Right lobe of liver (tissue), 6 donors: ENCODE data around the gene SPAG4. TPM values are rescaled to one million over a fixed set of nuclear protein-coding genes. Genes with fewer than 3 reads are reported as not detected.

ENCODE experiments used
- ATAC-seq, 4 donors: fragments of 200-7000 bp; cut with Tn5 transposase; one replicate each; pipeline ENCODE4 v1.9.1; 2020; ENCODE audit warnings: mild to moderate bottlenecking in 4 of 4, moderate library complexity in 4 of 4
- DNase-seq, 3 donors: peaks; one replicate each; pipeline ENCODE4 v3.0.0-alpha.2; 2020
- H3K27ac ChIP-seq, 3 donors: fragments of 200-600 bp; one replicate each; pipeline ENCODE4 v1.8.0; 2022
- H3K27me3 ChIP-seq, 2 donors: fragments of 200-600 bp; one replicate each; pipeline ENCODE4 v1.8.0; 2022
- H3K36me3 ChIP-seq, 4 donors: fragments of 200-600 bp; sonication (generic) in 1 of 4; one replicate each; pipeline versions ENCODE4 v1.5.1 to v1.8.0; 2017 to 2022; ENCODE audit warnings: control low read depth in 1 of 4
- H3K4me1 ChIP-seq, 4 donors: fragments of 200-600 bp; sonication (generic) in 1 of 4; one replicate each; pipeline versions ENCODE4 v1.5.1 to v1.8.0; 2017 to 2022; ENCODE audit warnings: control low read depth in 1 of 4
- H3K4me3 ChIP-seq, 3 donors: fragments of 200-600 bp; one replicate each; pipeline ENCODE4 v1.8.0; 2022
- H3K9me3 ChIP-seq, 4 donors: fragments of 200-600 bp; sonication (generic) in 1 of 4; one replicate each; pipeline versions ENCODE4 v1.5.1 to v1.8.0; 2017 to 2022; ENCODE audit warnings: control low read depth in 1 of 4
- CTCF ChIP-seq, 4 donors: fragments of 200-600 bp in 3 of 4; fragments of 450-650 bp in 1 of 4; IDR thresholded peaks; one replicate each; pipeline versions ENCODE4 v1.5.1 to v1.8.0; 2016 to 2022; ENCODE audit warnings: antibody characterized with exemption in 4 of 4, mild to moderate bottlenecking in 2 of 4
- POLR2A ChIP-seq: fragments of 450-650 bp; IDR thresholded peaks from one replicate; pipeline ENCODE4 v1.6.1; 2017; ENCODE audit warnings: antibody characterized with exemption, mild to moderate bottlenecking
- WGBS: methylation state at CpG from one replicate; pipeline ENCODE4 v1.1.6; 2018; ENCODE audit warnings: low coverage, low lambda C conversion rate; ENCODE audit not compliant: insufficient coverage; ENCODE audit errors: missing lambda C conversion rate; 5-methylcytosine and 5-hydroxymethylcytosine counted together
- intact Hi-C, 2 donors: fragments of 100-400 bp; cut with DNase I; formaldehyde crosslinking; loops; one replicate each; pipeline versions ENCODE4 v1.11.2 to v1.14.1; 2022
- long read RNA-seq: library from polyadenylated mRNA; unstranded; transcript quantifications from one replicate; pipeline ENCODE4 v2.0.0, GENCODE V29; 2019
- total RNA-seq, 6 experiments: library from RNA; depleted of rRNA in 2 of 6; stranded (reverse); fragments of >200 nt in 2 of 6; fragmentation: NEBNext Ultra II Directional in 3 of 6; extraction: Animal tissue kit (Norgen Biotek cat#: 25700) in 3 of 6; gene quantifications; one replicate each; pipeline versions ENCODE4 v1.1.0 to v1.2.4, GENCODE V29; 2016 to 2023
- donor health status: DM: no; HTN: yes; CAD: no.
- donor health status: DM: no; HTN: no; CAD: no.
- donor health status: DM: no; HTN: no; CAD: no.
- donor health status: DM: no; HTN: yes; CAD: no.
- donor health status: DM: no; HTN: yes; CAD: no.

The SPAG4 gene
- 10 to 100 TPM in 1 of 6 experiments, 1 to 10 TPM in 5; 1.7 to 13.8 (median 3.6) TPM for total RNA-seq
- long read RNA-seq, partial matches to known transcripts: 2 of 2 reads
- long read RNA-seq, other reads (novel, unspliced or antisense): 0 of 2 reads

GRCh38 chr20:35615667-35616464, at the start of gene SPAG4:
Gene SPAG4 (plus strand): TSS chr20:35615829. CDS start chr20:35616004, 175 bp downstream.
- ATAC-seq (peak; percentile 84 to 95 (median 90)), DNase-seq (peak; percentile 100)
- Histone ChIP-seq H3K9me3 (no peaks in the 10 kb centered on the region), H3K27ac (peak within 1 kb of the TSS; percentile 64 to 92 (median 81)), H3K36me3 (no peaks in the 10 kb centered on the region), H3K27me3 (no peaks in the 10 kb centered on the region), H3K4me1 (peaks cover 0 to 32% (median 12%) of the 10 kb centered on the region in 4 donors), H3K4me3 (peak within 1 kb of the TSS; percentile 51 to 65 (median 58))
- intact Hi-C loops: no loop called here
- 2% methylated on average over 19 of the region's 68 CpGs for WGBS
- TF ChIP-seq POLR2A (peak; percentile 68), CTCF (IDR thresholded peaks at IDR 0.05) (no peak)

DNA sequence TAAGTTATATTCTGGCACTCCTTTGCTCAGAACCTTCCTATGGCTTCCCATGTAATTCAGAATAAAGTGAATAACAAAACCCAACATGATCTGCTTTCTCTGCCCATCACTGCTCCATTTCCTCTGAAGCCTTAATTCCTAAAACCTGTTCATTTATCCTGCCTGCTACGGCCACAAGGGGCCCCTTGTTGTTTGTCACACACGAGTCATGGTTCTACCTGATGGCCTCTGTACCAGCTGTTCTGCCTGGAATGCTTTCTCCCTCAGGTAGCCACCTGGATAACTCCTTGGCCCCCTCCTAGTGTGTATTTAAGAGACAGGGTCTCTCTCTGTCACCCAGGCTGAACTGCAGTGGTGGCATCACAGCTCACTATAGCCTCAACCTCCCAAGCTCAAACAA, 47.0 kb upstream of the SPAG4 start:
- H3K4me1 ChIP-seq: no peaks in the 10 kb centered on the region
- intact Hi-C loops: no loop called here
- ATAC-seq (peak in 3 of 4 donors; percentile 39 to 69 (median 49)), DNase-seq (peak in 1 of 3 donors; percentile 11)
- H3K36me3 ChIP-seq: no peaks in the 10 kb centered on the region
- no peaks in the 10 kb centered on the region for H3K27me3 ChIP-seq
- TF ChIP-seq CTCF (IDR thresholded peaks at IDR 0.05) (peak in 3 of 4 donors; percentile 15 to 17 (median 16)), POLR2A (no peak)
- 4% methylated on average over 2 of the region's 2 CpGs for WGBS
- no peak overlapping the region for H3K4me3 ChIP-seq
- no peak overlapping the region for H3K27ac ChIP-seq
- H3K9me3 ChIP-seq: no peaks in the 10 kb centered on the region

GRCh38 chr20:35571555-35571954, 44.1 kb upstream of the SPAG4 start:
- Histone ChIP-seq H3K27me3 (no peaks in the 10 kb centered on the region), H3K4me1 (no peaks in the 10 kb centered on the region), H3K27ac (no peak overlapping the region), H3K36me3 (no peaks in the 10 kb centered on the region), H3K4me3 (no peak overlapping the region), H3K9me3 (no peaks in the 10 kb centered on the region)
- no peak for DNase-seq
- TF ChIP-seq POLR2A (no peak), CTCF (IDR thresholded peaks at IDR 0.05) (no peak)
- ATAC-seq: no peak
- intact Hi-C loops: no loop called here

- H3K9me3 ChIP-seq: no peaks in the 10 kb centered on the region
- H3K27ac ChIP-seq: no peak overlapping the region
- WGBS: 96% methylated on average over 4 of the region's 4 CpGs
- intact Hi-C loops: no loop called here
- no peak for TF ChIP-seq POLR2A
- no peak for TF ChIP-seq CTCF (IDR thresholded peaks at IDR 0.05)
- DNase-seq (no peak), ATAC-seq (no peak)
- H3K4me3 ChIP-seq: no peak overlapping the region
- no peaks in the 10 kb centered on the region for H3K4me1 ChIP-seq
- no peaks in the 10 kb centered on the region for H3K27me3 ChIP-seq
- H3K36me3 ChIP-seq: no peaks in the 10 kb centered on the region
Measured at GRCh38 chr20:35572838-35573237, 42.8 kb upstream of the SPAG4 start.
